Liver (tissue), 9 donors: ENCODE results near the gene CYSRT1. TPM values are rescaled to one million over a fixed set of nuclear protein-coding genes. Genes with fewer than 3 reads are reported as not detected.

Experiments
- DNase-seq: peaks from one replicate; pipeline ENCODE4 v3.0.0-alpha.2; 2017; ENCODE audit warnings: low spot score
- H3K27ac ChIP-seq, 2 donors: one replicate each; pipeline ENCODE4 v1.7.0; 2013; ENCODE audit warnings: inconsistent platforms in 2 of 2, low read length in 2 of 2, control low read depth in 1 of 2, low read depth in 1 of 2, mild to moderate bottlenecking in 1 of 2
- H3K27me3 ChIP-seq, 4 donors: one replicate each; pipeline versions ENCODE4 v1.6.1 to v1.7.0; 2013; ENCODE audit warnings: low read length in 3 of 4, inconsistent platforms in 1 of 4, mild to moderate bottlenecking in 1 of 4, moderate library complexity in 1 of 4; ENCODE audit not compliant: control insufficient read depth in 4 of 4, insufficient read depth in 4 of 4
- H3K36me3 ChIP-seq, 4 donors: one replicate each; pipeline versions ENCODE4 v1.6.1 to v1.7.0; 2013; ENCODE audit warnings: low read length in 3 of 4, mild to moderate bottlenecking in 3 of 4, low read depth in 1 of 4, moderate library complexity in 1 of 4; ENCODE audit not compliant: control insufficient read depth in 4 of 4, insufficient read depth in 3 of 4
- H3K4me1 ChIP-seq, 4 donors: one replicate each; pipeline versions ENCODE4 v1.6.1 to v1.7.0; 2013; ENCODE audit warnings: low read length in 3 of 4, mild to moderate bottlenecking in 3 of 4, moderate library complexity in 1 of 4; ENCODE audit not compliant: control insufficient read depth in 4 of 4, insufficient read depth in 4 of 4
- H3K4me3 ChIP-seq, 3 donors: one replicate each; pipeline versions ENCODE4 v1.6.1 to v1.7.0; 2013; ENCODE audit warnings: low read length in 3 of 3, control low read depth in 1 of 3, low read depth in 1 of 3, mild to moderate bottlenecking in 1 of 3
- H3K9ac ChIP-seq, 2 donors: one replicate each; pipeline ENCODE4 v1.7.0; 2013; ENCODE audit warnings: low read length in 2 of 2, mild to moderate bottlenecking in 2 of 2, moderate library complexity in 2 of 2, control low read depth in 1 of 2, low read depth in 1 of 2
- H3K9me3 ChIP-seq, 4 donors: one replicate each; pipeline versions ENCODE4 v1.6.1 to v1.7.0; 2013; ENCODE audit warnings: low read length in 3 of 4; ENCODE audit not compliant: control insufficient read depth in 4 of 4
- EGR1 ChIP-seq, 2 donors: IDR thresholded peaks; 2 replicates each; pipeline ENCODE4 v1.6.1; 2016 to 2018; ENCODE audit warnings: antibody characterized with exemption in 2 of 2, low read depth in 2 of 2
- FOXA1 ChIP-seq: IDR thresholded peaks from 2 replicates; pipeline ENCODE4 v1.6.1; 2016; ENCODE audit warnings: antibody characterized with exemption
- FOXA2 ChIP-seq: IDR thresholded peaks from 2 replicates; pipeline ENCODE4 v1.6.1; 2016; ENCODE audit warnings: antibody characterized with exemption
- GABPA ChIP-seq, 2 donors: IDR thresholded peaks in 1 of 2; conservative IDR thresholded peaks in 1 of 2; 2 replicates each; pipeline ENCODE4 v1.6.1; 2016; ENCODE audit warnings: antibody characterized with exemption in 2 of 2, mild to moderate bottlenecking in 1 of 2, moderate library complexity in 1 of 2
- HNF4A ChIP-seq, 2 donors: conservative IDR thresholded peaks; 2 replicates each; pipeline ENCODE4 v1.6.1; 2016; ENCODE audit warnings: antibody characterized with exemption in 2 of 2, mild to moderate bottlenecking in 2 of 2
- HNF4G ChIP-seq: IDR thresholded peaks from 2 replicates; pipeline ENCODE4 v1.6.1; 2016; ENCODE audit warnings: antibody characterized with exemption
- JUND ChIP-seq, 2 donors: IDR thresholded peaks; 2 replicates each; pipeline ENCODE4 v1.6.1; 2016; ENCODE audit warnings: antibody characterized with exemption in 2 of 2
- NR2F2 ChIP-seq: IDR thresholded peaks from 2 replicates; pipeline ENCODE4 v1.6.1; 2016; ENCODE audit warnings: antibody characterized with exemption
- RAD21 ChIP-seq, 2 donors: IDR thresholded peaks; 2 replicates each; pipeline ENCODE4 v1.6.1; 2016; ENCODE audit warnings: antibody characterized with exemption in 2 of 2, mild to moderate bottlenecking in 2 of 2
- RXRA ChIP-seq, 2 donors: IDR thresholded peaks; 2 replicates each; pipeline ENCODE4 v1.6.1; 2017 to 2018; ENCODE audit warnings: antibody characterized with exemption in 2 of 2, mild to moderate bottlenecking in 1 of 2
- SP1 ChIP-seq: IDR thresholded peaks from 2 replicates; pipeline ENCODE4 v1.6.1; 2018; ENCODE audit warnings: antibody characterized with exemption, mild to moderate bottlenecking
- TAF1 ChIP-seq: conservative IDR thresholded peaks from 2 replicates; pipeline ENCODE4 v1.6.1; 2016; ENCODE audit warnings: antibody characterized with exemption, mild to moderate bottlenecking
- YY1 ChIP-seq: IDR thresholded peaks from 2 replicates; pipeline ENCODE4 v1.6.1; 2016; ENCODE audit warnings: antibody characterized with exemption, mild to moderate bottlenecking
- WGBS: extraction: QIAGEN DNeasy Blood & Tissue Kit; methylation state at CpG from one replicate; pipeline ENCODE4 v1.1.7; 2013; 5-methylcytosine and 5-hydroxymethylcytosine counted together
- polyA plus RNA-seq, 2 donors: library from polyadenylated mRNA; stranded (reverse) in 1 of 2; unstranded in 1 of 2; fragments of 200-250 nt in 1 of 2; fragments of >200 nt in 1 of 2; fragmentation: Nextera tagmentation in 1 of 2; extraction: Ambion mirVana in 1 of 2; gene quantifications; one replicate each; pipeline versions ENCODE4 v1.2.1 to v1.2.3, GENCODE V29; 2013 to 2015
- total RNA-seq, 2 donors: library from RNA; depleted of rRNA; stranded (reverse); fragments of >200 nt; gene quantifications; one replicate each; pipeline ENCODE4 v1.2.3, GENCODE V29; 2014
- TF ChIP-seq, protein P1 (sequence below): IDR thresholded peaks from 2 replicates; pipeline ENCODE4 v1.6.1; 2016; ENCODE audit warnings: antibody characterized with exemption
- TF ChIP-seq, protein P2 (sequence below): IDR thresholded peaks from 2 replicates; pipeline ENCODE4 v1.6.1; 2016; ENCODE audit warnings: antibody characterized with exemption
- TF ChIP-seq, protein P3 (sequence below): fragments of 150-350 bp; IDR thresholded peaks from 2 replicates; pipeline ENCODE4 v1.5.1; 2017; ENCODE audit warnings: improper control_type of control experiment, low read depth, low read length; ENCODE audit not compliant: missing input control
- TF ChIP-seq, protein P4 (sequence below): IDR thresholded peaks from 2 replicates; pipeline ENCODE4 v1.6.1; 2016; ENCODE audit warnings: antibody characterized with exemption
- TF ChIP-seq, protein P5 (sequence below): IDR thresholded peaks from 2 replicates; pipeline ENCODE4 v1.6.1; 2016; ENCODE audit warnings: antibody characterized with exemption, mild to moderate bottlenecking
- donor health status: healthy.
- donor health status: healthy.
- donor health status: healthy.
- donor health status: healthy.
- donor health status: healthy.

CYSRT1 gene
- total and polyA plus RNA-seq, 4 donors, result 0.14 to 0.50 (median 0.20) TPM

DNA sequence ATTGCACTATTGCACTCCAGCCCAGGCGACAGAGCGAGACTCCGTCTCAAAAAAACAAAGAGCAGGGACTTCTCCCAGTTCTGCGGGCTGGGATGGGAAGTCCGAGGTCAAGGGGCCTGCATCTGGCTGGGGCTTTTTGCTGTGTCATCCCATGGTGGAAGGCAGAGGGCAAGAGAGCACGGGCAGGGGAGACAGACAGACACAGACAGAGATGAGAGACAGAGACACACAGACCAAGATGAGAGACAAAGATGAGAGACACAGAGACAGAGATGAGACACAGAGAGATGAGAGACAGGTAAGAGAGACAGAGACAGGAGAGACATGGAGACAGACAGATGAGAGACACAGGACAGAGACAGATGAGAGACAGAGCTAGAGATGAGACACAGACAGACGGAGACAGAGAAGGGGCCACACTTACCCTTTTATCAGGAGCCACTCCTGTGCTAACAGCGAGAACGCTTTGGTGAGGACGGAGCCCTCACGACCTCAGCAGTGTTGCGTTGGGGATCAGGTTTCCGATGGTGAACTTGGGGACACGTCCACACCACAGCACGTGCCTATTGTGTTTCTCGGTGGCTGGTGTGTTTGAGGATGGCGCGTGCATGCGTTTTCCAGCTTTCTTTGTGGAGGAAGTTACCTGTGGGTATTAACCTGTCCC is 43.7 kb downstream of the CYSRT1 start:
- Histone ChIP-seq H3K4me1 (peaks cover 9 to 39% (median 23%) of the 10 kb centered on the region in 4 donors), H3K9me3 (no peaks in the 10 kb centered on the region), H3K27ac (peak overlapping the region; percentile 59 to 69), H3K9ac (no peak overlapping the region), H3K4me3 (peak overlapping the region in 1 of 3 donors; percentile 12), H3K27me3 (no peaks in the 10 kb centered on the region), H3K36me3 (peaks cover 2 to 18% (median 13%) of the 10 kb centered on the region in 4 donors)
- 66% methylated on average over 19 of the region's 19 CpGs for WGBS
- no peak for TF ChIP-seq HNF4G
- TF ChIP-seq SP1, result peak; percentile 6
- no peak for TF ChIP-seq GABPA (IDR thresholded peaks at IDR 0.05 in 1 of 2, conservative IDR thresholded peaks at IDR 0.05 in 1 of 2)
- TF ChIP-seq NR2F2, result peak; percentile 95
- TF ChIP-seq RXRA (IDR thresholded peaks at IDR 0.05), result peak in 1 of 2 donors; percentile 14
- TF ChIP-seq RAD21 (IDR thresholded peaks at IDR 0.05), result no peak
- no peak for TF ChIP-seq YY1
- TF ChIP-seq EGR1 (IDR thresholded peaks at IDR 0.05; ENCODE audit: low read depth in 2 of 2), result no peak
- DNase-seq, result no peak

DNA sequence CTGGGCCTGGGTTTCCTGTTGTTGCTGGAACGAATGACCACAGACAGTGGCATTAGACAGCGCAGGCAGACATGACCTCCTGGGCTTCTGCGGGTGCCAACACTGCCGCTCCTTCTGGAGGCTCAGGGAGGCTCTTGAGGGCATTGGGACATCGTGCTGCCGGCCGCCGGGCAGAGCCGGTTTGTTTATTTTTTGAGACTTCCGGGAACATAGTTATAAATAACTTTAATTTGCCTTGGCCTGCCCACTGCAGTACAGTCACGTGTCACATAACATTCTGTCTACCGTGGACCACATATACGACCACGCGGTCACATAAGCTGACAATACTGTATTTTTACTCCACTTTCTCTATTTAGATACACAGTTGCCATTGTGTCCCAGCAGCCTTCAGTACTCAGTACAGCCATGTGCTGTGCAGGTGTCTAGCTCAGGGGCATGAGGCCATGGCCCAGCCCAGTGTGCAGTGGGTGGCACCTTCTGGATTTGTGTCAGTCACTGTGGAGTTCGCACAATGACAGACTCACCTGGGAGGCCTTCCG is 44.3 kb downstream of the CYSRT1 start:
- peaks cover 2 to 18% (median 10%) of the 10 kb centered on the region in 4 donors for H3K36me3 ChIP-seq
- H3K27me3 ChIP-seq, result no peaks in the 10 kb centered on the region
- WGBS, result 27% methylated on average over 17 of the region's 17 CpGs
- no peak for DNase-seq
- peaks cover 9 to 42% (median 24%) of the 10 kb centered on the region in 4 donors for H3K4me1 ChIP-seq
- no peaks in the 10 kb centered on the region for H3K9me3 ChIP-seq
- peak overlapping the region in 1 of 3 donors; percentile 12 for H3K4me3 ChIP-seq
- no peak overlapping the region for H3K9ac ChIP-seq
- TF ChIP-seq TAF1, result no peak
- TF ChIP-seq, protein P1, sequence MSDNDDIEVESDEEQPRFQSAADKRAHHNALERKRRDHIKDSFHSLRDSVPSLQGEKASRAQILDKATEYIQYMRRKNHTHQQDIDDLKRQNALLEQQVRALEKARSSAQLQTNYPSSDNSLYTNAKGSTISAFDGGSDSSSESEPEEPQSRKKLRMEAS, result peak; percentile 75
- TF ChIP-seq, protein P2, sequence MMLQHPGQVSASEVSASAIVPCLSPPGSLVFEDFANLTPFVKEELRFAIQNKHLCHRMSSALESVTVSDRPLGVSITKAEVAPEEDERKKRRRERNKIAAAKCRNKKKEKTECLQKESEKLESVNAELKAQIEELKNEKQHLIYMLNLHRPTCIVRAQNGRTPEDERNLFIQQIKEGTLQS, result no peak
- TF ChIP-seq HNF4G, result no peak
- TF ChIP-seq HNF4A (conservative IDR thresholded peaks at IDR 0.05), result peak; percentile 4 to 12
- TF ChIP-seq, protein P3, sequence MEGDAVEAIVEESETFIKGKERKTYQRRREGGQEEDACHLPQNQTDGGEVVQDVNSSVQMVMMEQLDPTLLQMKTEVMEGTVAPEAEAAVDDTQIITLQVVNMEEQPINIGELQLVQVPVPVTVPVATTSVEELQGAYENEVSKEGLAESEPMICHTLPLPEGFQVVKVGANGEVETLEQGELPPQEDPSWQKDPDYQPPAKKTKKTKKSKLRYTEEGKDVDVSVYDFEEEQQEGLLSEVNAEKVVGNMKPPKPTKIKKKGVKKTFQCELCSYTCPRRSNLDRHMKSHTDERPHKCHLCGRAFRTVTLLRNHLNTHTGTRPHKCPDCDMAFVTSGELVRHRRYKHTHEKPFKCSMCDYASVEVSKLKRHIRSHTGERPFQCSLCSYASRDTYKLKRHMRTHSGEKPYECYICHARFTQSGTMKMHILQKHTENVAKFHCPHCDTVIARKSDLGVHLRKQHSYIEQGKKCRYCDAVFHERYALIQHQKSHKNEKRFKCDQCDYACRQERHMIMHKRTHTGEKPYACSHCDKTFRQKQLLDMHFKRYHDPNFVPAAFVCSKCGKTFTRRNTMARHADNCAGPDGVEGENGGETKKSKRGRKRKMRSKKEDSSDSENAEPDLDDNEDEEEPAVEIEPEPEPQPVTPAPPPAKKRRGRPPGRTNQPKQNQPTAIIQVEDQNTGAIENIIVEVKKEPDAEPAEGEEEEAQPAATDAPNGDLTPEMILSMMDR, result no peak
- TF ChIP-seq FOXA1, result no peak
- TF ChIP-seq, protein P4, sequence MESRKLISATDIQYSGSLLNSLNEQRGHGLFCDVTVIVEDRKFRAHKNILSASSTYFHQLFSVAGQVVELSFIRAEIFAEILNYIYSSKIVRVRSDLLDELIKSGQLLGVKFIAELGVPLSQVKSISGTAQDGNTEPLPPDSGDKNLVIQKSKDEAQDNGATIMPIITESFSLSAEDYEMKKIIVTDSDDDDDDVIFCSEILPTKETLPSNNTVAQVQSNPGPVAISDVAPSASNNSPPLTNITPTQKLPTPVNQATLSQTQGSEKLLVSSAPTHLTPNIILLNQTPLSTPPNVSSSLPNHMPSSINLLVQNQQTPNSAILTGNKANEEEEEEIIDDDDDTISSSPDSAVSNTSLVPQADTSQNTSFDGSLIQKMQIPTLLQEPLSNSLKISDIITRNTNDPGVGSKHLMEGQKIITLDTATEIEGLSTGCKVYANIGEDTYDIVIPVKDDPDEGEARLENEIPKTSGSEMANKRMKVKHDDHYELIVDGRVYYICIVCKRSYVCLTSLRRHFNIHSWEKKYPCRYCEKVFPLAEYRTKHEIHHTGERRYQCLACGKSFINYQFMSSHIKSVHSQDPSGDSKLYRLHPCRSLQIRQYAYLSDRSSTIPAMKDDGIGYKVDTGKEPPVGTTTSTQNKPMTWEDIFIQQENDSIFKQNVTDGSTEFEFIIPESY, result no peak
- no peak for TF ChIP-seq NR2F2
- no peak for TF ChIP-seq JUND (IDR thresholded peaks at IDR 0.05)
- peak in 1 of 2 donors; percentile 45 for TF ChIP-seq GABPA (IDR thresholded peaks at IDR 0.05 in 1 of 2, conservative IDR thresholded peaks at IDR 0.05 in 1 of 2)
- TF ChIP-seq EGR1 (IDR thresholded peaks at IDR 0.05; ENCODE audit: low read depth in 2 of 2), result no peak
- TF ChIP-seq, protein P5, sequence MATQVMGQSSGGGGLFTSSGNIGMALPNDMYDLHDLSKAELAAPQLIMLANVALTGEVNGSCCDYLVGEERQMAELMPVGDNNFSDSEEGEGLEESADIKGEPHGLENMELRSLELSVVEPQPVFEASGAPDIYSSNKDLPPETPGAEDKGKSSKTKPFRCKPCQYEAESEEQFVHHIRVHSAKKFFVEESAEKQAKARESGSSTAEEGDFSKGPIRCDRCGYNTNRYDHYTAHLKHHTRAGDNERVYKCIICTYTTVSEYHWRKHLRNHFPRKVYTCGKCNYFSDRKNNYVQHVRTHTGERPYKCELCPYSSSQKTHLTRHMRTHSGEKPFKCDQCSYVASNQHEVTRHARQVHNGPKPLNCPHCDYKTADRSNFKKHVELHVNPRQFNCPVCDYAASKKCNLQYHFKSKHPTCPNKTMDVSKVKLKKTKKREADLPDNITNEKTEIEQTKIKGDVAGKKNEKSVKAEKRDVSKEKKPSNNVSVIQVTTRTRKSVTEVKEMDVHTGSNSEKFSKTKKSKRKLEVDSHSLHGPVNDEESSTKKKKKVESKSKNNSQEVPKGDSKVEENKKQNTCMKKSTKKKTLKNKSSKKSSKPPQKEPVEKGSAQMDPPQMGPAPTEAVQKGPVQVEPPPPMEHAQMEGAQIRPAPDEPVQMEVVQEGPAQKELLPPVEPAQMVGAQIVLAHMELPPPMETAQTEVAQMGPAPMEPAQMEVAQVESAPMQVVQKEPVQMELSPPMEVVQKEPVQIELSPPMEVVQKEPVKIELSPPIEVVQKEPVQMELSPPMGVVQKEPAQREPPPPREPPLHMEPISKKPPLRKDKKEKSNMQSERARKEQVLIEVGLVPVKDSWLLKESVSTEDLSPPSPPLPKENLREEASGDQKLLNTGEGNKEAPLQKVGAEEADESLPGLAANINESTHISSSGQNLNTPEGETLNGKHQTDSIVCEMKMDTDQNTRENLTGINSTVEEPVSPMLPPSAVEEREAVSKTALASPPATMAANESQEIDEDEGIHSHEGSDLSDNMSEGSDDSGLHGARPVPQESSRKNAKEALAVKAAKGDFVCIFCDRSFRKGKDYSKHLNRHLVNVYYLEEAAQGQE, result no peak
- TF ChIP-seq FOXA2, result no peak
- peak; percentile 41 to 51 for TF ChIP-seq RXRA (IDR thresholded peaks at IDR 0.05)
- TF ChIP-seq YY1, result no peak
- peak in 1 of 2 donors; percentile 17 for TF ChIP-seq RAD21 (IDR thresholded peaks at IDR 0.05)
- TF ChIP-seq SP1, result peak; percentile 57
- peak overlapping the region; percentile 59 to 69 for H3K27ac ChIP-seq
